Trophoblast cell (in vitro differentiated cells and primary cell): ENCODE results near the gene MAPKAPK2.
"Not testable (repeated sequence)": the region's sequence is repeated elsewhere in the genome, so short reads cannot be mapped to it uniquely, and the experiment has no call there.

Experiments
- DNase-seq, 2 donors: peaks; one replicate each; pipeline ENCODE4 v3.0.0-alpha.2; 2016
- H2AFZ ChIP-seq: 2 replicates; pipeline ENCODE4 v1.6.1; 2013; ENCODE audit warnings: low read length, moderate library complexity, mild to moderate bottlenecking; ENCODE audit not compliant: insufficient read depth, poor library complexity
- H2AK5ac ChIP-seq: 2 replicates; pipeline ENCODE4 v1.6.1; 2013; ENCODE audit warnings: mild to moderate bottlenecking, low read length
- H2BK120ac ChIP-seq: 2 replicates; pipeline ENCODE4 v1.6.1; 2013; ENCODE audit warnings: low read length, mild to moderate bottlenecking, moderate library complexity; ENCODE audit not compliant: insufficient read depth, poor library complexity
- H2BK12ac ChIP-seq: 2 replicates; pipeline ENCODE4 v1.6.1; 2013; ENCODE audit warnings: mild to moderate bottlenecking, low read length, moderate library complexity
- H2BK5ac ChIP-seq: 2 replicates; pipeline ENCODE4 v1.6.1; 2013; ENCODE audit warnings: low read length, low read depth, moderate library complexity, mild to moderate bottlenecking; ENCODE audit not compliant: poor library complexity
- H3K14ac ChIP-seq: 2 replicates; pipeline ENCODE4 v1.6.1; 2013; ENCODE audit warnings: mild to moderate bottlenecking, low read length
- H3K18ac ChIP-seq: 2 replicates; pipeline ENCODE4 v1.6.1; 2013; ENCODE audit warnings: mild to moderate bottlenecking, low read length
- H3K23ac ChIP-seq: 2 replicates; pipeline ENCODE4 v1.6.1; 2013; ENCODE audit warnings: low read length
- H3K27ac ChIP-seq: 2 replicates; pipeline ENCODE4 v1.5.1; 2013; ENCODE audit warnings: low read depth, mild to moderate bottlenecking, inconsistent platforms, low read length, moderate library complexity
- H3K27me3 ChIP-seq: 2 replicates; pipeline ENCODE4 v1.6.1; 2013; ENCODE audit warnings: inconsistent platforms, mild to moderate bottlenecking, low read length, moderate library complexity; ENCODE audit not compliant: insufficient read depth
- H3K36me3 ChIP-seq, 2 experiments: 1 replicate in 1 of 2; 2 replicates in 1 of 2; pipeline ENCODE4 v1.6.1; 2013; ENCODE audit warnings: low read length in 2 of 2, mild to moderate bottlenecking in 2 of 2, moderate library complexity in 1 of 2; ENCODE audit not compliant: insufficient read depth in 2 of 2, control insufficient read depth in 1 of 2
- H3K4ac ChIP-seq: 2 replicates; pipeline ENCODE4 v1.6.1; 2013; ENCODE audit warnings: low read depth, mild to moderate bottlenecking, low read length, moderate library complexity
- H3K4me1 ChIP-seq, 2 experiments: 1 replicate in 1 of 2; 2 replicates in 1 of 2; pipeline ENCODE4 v1.6.1; 2013; ENCODE audit warnings: low read length in 2 of 2, mild to moderate bottlenecking in 2 of 2, moderate library complexity in 1 of 2; ENCODE audit not compliant: insufficient read depth in 2 of 2, control insufficient read depth in 1 of 2
- H3K4me2 ChIP-seq: 2 replicates; pipeline ENCODE4 v1.6.1; 2013; ENCODE audit warnings: inconsistent platforms, mild to moderate bottlenecking, low read length, moderate library complexity
- H3K4me3 ChIP-seq: 2 replicates; pipeline ENCODE4 v1.5.1; 2013; ENCODE audit warnings: mild to moderate bottlenecking, low read depth, low read length, inconsistent platforms
- H3K79me1 ChIP-seq: one replicate; pipeline ENCODE4 v1.6.1; 2013; ENCODE audit warnings: low read length
- H3K79me2 ChIP-seq: 2 replicates; pipeline ENCODE4 v1.6.1; 2013; ENCODE audit warnings: low read length, mild to moderate bottlenecking; ENCODE audit not compliant: control insufficient read depth, insufficient read depth, poor library complexity
- H3K9ac ChIP-seq: 2 replicates; pipeline ENCODE4 v1.6.1; 2013; ENCODE audit warnings: mild to moderate bottlenecking, low read length
- H3K9me3 ChIP-seq: 2 replicates; pipeline ENCODE4 v1.6.1; 2013; ENCODE audit warnings: low read depth, mild to moderate bottlenecking, control low read depth, inconsistent platforms, low read length; ENCODE audit not compliant: insufficient read depth
- H4K12ac ChIP-seq: 2 replicates; pipeline ENCODE4 v1.6.1; 2013; ENCODE audit warnings: low read depth, mild to moderate bottlenecking, low read length, moderate library complexity
- H4K8ac ChIP-seq: 2 replicates; pipeline ENCODE4 v1.6.1; 2013; ENCODE audit warnings: low read depth, mild to moderate bottlenecking, low read length, moderate library complexity
- H4K91ac ChIP-seq: one replicate; pipeline ENCODE4 v1.6.1; 2013; ENCODE audit warnings: low read depth, mild to moderate bottlenecking, low read length, moderate library complexity
- WGBS: extraction: QIAGEN DNeasy Blood & Tissue Kit; methylation state at CpG from one replicate; pipeline ENCODE4 v1.1.7; 2013; ENCODE audit warnings: missing lambda C conversion rate; ENCODE audit not compliant: insufficient read length, insufficient coverage; ENCODE audit errors: extremely low coverage; 5-methylcytosine and 5-hydroxymethylcytosine counted together

MAPKAPK2 gene

DNA sequence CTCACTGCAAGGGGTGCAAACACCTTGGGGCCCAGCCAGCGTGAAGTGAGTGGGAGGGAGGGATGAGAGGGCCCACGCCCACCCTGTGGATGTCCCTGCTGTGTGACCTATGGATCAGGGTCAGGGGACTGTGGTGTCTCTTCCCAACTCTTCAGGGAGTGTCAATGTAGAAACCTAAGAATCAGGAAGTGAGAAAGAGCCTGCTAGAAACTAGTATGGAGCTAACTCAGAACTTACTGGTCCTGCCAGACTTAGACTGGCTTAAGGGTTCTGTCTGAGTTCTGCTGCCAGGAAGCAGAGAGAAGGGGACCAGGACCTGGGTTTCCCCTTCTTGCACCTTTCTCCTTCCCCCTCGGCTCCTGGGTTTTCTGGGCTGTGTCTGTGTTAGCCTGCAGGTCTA is 89.4 kb downstream of the MAPKAPK2 start:
- H3K4me3 ChIP-seq, result no peak overlapping the region
- no peak overlapping the region for H4K91ac ChIP-seq
- H3K18ac ChIP-seq, result no peak overlapping the region
- no peak overlapping the region for H3K4me2 ChIP-seq
- no peak overlapping the region for H3K4ac ChIP-seq
- no peaks in the 10 kb centered on the region for H3K36me3 ChIP-seq
- no peaks in the 10 kb centered on the region for H3K9me3 ChIP-seq
- no peaks in the 10 kb centered on the region for H3K79me2 ChIP-seq
- no peak overlapping the region for H3K14ac ChIP-seq
- H2BK5ac ChIP-seq, result no peak overlapping the region
- no peak for DNase-seq
- no peak overlapping the region for H2AK5ac ChIP-seq
- H3K4me1 ChIP-seq, result peaks cover 0 to under 1% of the 10 kb centered on the region in 2 experiments
- no peak overlapping the region for H3K9ac ChIP-seq
- H3K79me1 ChIP-seq, result no peaks in the 10 kb centered on the region
- no peak overlapping the region for H4K8ac ChIP-seq
- no peak overlapping the region for H4K12ac ChIP-seq
- H2BK120ac ChIP-seq, result no peak overlapping the region
- no peak overlapping the region for H2BK12ac ChIP-seq
- no CpG with 5 or more reads among the region's 3 CpGs for WGBS
- no peak overlapping the region for H3K27ac ChIP-seq
- H3K27me3 ChIP-seq, result no peaks in the 10 kb centered on the region
- H2AFZ ChIP-seq, result no peak overlapping the region
- no peak overlapping the region for H3K23ac ChIP-seq

DNA sequence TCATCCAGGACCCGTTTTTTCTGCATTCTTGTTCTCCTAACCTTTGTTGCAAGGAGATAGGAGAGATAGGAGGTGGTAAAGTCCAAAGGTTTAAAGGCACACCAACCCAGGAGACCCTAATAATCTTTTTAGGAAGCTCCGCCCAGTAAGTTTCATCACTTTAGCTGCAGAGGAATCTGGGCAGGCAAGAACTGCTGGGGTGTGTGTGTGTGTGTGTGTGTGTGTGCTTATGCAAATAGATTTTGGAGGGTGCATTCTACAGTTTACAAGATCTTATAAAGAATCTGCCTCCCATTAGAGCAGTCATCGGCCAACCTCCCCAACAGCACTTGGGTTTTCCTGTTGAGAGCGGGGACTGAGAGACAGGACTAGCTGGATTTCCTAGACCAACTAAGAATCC is 91.5 kb downstream of the MAPKAPK2 start:
- Histone ChIP-seq H3K4me3 (no peak overlapping the region), H3K27me3 (no peaks in the 10 kb centered on the region), H4K91ac (no peak overlapping the region), H3K4me1 (peaks cover 0 to 4% of the 10 kb centered on the region in 2 experiments), H3K79me2 (no peaks in the 10 kb centered on the region), H3K79me1 (no peaks in the 10 kb centered on the region), H3K27ac (no peak overlapping the region), H3K14ac (no peak overlapping the region), H4K8ac (no peak overlapping the region), H2BK5ac (no peak overlapping the region), H3K9me3 (no peaks in the 10 kb centered on the region), H3K9ac (no peak overlapping the region), H3K36me3 (no peaks in the 10 kb centered on the region), H2AFZ (no peak overlapping the region), H3K23ac (no peak overlapping the region), H4K12ac (no peak overlapping the region), H3K4ac (no peak overlapping the region), H2BK120ac (no peak overlapping the region), H2BK12ac (no peak overlapping the region), H2AK5ac (no peak overlapping the region), H3K18ac (no peak overlapping the region), H3K4me2 (no peak overlapping the region)
- DNase-seq, result peak in 1 of 2 donors; percentile 17
- WGBS, result no CpG with 5 or more reads among the region's 4 CpGs

DNA sequence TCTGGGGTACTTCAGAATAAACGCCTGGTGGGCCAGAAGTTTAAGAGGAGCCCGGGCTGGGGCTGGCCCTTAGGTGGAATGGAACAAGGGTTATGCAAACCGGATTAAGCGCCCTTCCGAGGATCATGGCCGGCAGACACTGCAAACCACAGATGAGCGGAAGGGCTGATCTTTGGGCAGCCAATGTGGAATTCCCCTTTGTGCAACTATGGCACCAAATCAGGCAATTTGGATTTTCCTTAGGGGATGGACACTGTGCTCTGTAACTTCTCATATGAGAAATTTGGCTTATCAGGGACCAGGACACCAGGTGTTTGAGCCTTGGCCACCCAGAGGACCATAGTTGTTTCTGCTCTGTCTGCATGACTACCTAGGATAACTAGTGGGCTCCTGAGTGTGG is 93.3 kb downstream of the MAPKAPK2 start:
- Histone ChIP-seq H3K27me3 (no peaks in the 10 kb centered on the region), H4K91ac (no peak overlapping the region), H3K79me2 (no peaks in the 10 kb centered on the region), H3K9ac (no peak overlapping the region), H3K4me2 (no peak overlapping the region), H4K12ac (no peak overlapping the region), H3K23ac (no peak overlapping the region), H4K8ac (no peak overlapping the region), H3K4me1 (peaks cover 0 to 4% of the 10 kb centered on the region in 2 experiments), H3K4ac (no peak overlapping the region), H3K27ac (no peak overlapping the region), H3K4me3 (no peak overlapping the region), H3K36me3 (no peaks in the 10 kb centered on the region), H2AFZ (no peak overlapping the region), H2BK5ac (no peak overlapping the region), H2BK120ac (no peak overlapping the region), H2AK5ac (no peak overlapping the region), H3K14ac (no peak overlapping the region), H2BK12ac (no peak overlapping the region), H3K79me1 (no peaks in the 10 kb centered on the region), H3K18ac (no peak overlapping the region), H3K9me3 (no peaks in the 10 kb centered on the region)
- no CpG with 5 or more reads among the region's 7 CpGs for WGBS
- no peak for DNase-seq

DNA sequence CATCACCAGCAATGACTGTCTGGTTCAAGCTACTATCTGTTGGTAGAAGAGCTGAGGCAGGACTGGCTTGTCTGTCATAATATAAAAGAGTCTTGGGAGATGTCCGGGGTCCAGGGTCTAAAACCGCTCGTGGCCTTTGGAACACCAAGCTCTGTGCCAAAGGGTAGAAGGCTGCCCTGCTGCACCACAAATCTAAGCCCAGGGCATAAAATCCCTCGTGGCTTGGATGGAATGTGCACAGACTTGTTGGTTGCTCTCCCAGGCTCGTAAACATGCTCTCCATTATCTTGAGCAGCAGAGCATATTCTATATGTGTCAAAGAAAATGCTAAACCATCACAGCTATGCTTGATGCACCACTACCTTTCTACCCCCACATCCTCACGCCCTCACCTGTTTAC is 94.2 kb downstream of the MAPKAPK2 start:
- H3K27me3 ChIP-seq, H3K4me1 ChIP-seq, H2BK5ac ChIP-seq, H2AFZ ChIP-seq, H3K36me3 ChIP-seq, H3K4me2 ChIP-seq, H3K14ac ChIP-seq, H2BK12ac ChIP-seq, H3K23ac ChIP-seq, H3K9ac ChIP-seq, H3K4ac ChIP-seq, H3K9me3 ChIP-seq, H3K79me2 ChIP-seq, H3K79me1 ChIP-seq, H4K12ac ChIP-seq, H4K8ac ChIP-seq, H3K4me3 ChIP-seq, H4K91ac ChIP-seq, H3K27ac ChIP-seq, H2BK120ac ChIP-seq, H3K18ac ChIP-seq, H2AK5ac ChIP-seq: not testable (repeated sequence)
- WGBS, result no CpG with 5 or more reads among the region's 6 CpGs
- DNase-seq, result peak; percentile 58 to 74
